SK-N-MC (cell line): Measurements from ENCODE around the gene GPC2.

Experiments used
- DNase-seq: peaks from one replicate; pipeline ENCODE4 v3.0.0-alpha.2; 2011; ENCODE audit warnings: low read depth, low spot score
- H3K27ac ChIP-seq: fragments of 200-600 bp; sonication (generic); 2 replicates; pipeline ENCODE4 v1.5.1; 2016; ENCODE audit warnings: mixed run types
- H3K36me3 ChIP-seq: fragments of 200-600 bp; sonication (generic); 2 replicates; pipeline ENCODE4 v1.6.1; 2017; ENCODE audit warnings: antibody characterized with exemption, low read length, mixed read lengths; ENCODE audit not compliant: insufficient read depth
- H3K4me3 ChIP-seq: fragments of 200-600 bp; sonication (generic); 2 replicates; pipeline ENCODE4 v1.5.1; 2016
- H3K9ac ChIP-seq: fragments of 200-600 bp; sonication (generic); 2 replicates; pipeline ENCODE4 v1.8.0; 2017; ENCODE audit warnings: mixed run types, mixed read lengths; ENCODE audit not compliant: insufficient read length
- H3K9me3 ChIP-seq: fragments of 200-600 bp; sonication (generic); 2 replicates; pipeline ENCODE4 v1.6.1; 2017; ENCODE audit warnings: low read depth, mild to moderate bottlenecking, antibody characterized with exemption, low read length, moderate library complexity, mixed read lengths
- EZH2 ChIP-seq: fragments of 200-600 bp; sonication (generic); IDR thresholded peaks from one replicate; pipeline ENCODE4 v1.6.1; 2017; ENCODE audit warnings: antibody characterized with exemption
- FOXP2 ChIP-seq: optimal IDR thresholded peaks from 2 replicates; pipeline ENCODE3; 2011; ENCODE audit warnings: mild to moderate bottlenecking, moderate library complexity; ENCODE audit not compliant: insufficient read depth; ENCODE audit errors: extremely low read length, control extremely low read depth
- POLR2AphosphoS5 ChIP-seq: IDR thresholded peaks from 2 replicates; pipeline ENCODE4 v1.6.1; 2012; ENCODE audit warnings: mild to moderate bottlenecking, low read depth, low read length, borderline replicate concordance

The GPC2 gene

DNA sequence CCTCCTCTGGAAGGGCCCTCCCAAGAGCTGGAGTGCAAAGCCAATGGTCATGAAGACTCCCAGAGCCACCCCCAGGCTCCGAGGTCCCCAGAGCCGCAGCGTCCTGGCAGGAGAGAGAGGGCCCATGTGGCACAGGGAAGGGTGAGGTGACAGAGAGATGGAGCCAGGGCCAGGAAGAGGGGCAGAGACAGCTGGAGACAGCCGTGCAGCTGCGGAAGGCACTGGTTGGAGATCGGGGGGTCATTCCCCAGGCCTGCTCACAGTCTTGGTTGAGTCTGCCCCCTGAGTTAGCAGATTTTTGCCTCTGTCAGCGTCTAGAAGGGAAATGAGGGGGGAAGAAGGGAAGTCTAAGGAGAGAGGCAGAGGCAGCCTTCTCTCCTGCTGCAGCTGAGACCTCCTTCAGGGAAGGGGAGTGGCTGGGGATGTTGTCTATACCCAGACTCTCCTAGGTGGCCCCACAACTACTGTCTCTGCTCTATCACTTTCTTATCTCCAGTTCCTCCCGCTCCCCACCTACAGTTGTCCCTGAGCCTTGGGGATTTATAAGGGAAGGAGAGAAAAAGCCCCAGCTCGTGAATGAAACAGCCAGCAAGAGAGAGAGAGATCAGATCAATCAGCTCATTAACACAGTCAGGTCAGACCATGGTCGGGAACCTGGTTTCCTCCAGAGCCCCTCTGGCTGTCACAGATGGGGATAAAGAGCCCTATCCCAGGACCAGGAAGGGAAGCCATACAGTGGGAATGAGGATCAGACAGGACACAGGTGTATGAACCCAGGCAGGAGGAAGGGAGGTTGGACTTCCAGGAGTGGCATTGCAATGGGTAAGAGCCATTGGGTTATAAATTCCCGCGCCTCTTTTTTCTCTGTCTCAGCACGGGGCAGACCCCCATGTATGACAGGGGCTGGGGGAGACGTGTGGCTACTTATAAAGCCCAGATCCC, 9.9 kb downstream of the GPC2 start:
- H3K4me3 ChIP-seq = peak overlapping the region; percentile 65
- peak overlapping the region; percentile 34 for H3K9ac ChIP-seq
- no peak for TF ChIP-seq FOXP2
- peak; percentile 18; the same call in 1 of the 2 replicates for TF ChIP-seq POLR2AphosphoS5
- TF ChIP-seq EZH2 = no peak

DNA sequence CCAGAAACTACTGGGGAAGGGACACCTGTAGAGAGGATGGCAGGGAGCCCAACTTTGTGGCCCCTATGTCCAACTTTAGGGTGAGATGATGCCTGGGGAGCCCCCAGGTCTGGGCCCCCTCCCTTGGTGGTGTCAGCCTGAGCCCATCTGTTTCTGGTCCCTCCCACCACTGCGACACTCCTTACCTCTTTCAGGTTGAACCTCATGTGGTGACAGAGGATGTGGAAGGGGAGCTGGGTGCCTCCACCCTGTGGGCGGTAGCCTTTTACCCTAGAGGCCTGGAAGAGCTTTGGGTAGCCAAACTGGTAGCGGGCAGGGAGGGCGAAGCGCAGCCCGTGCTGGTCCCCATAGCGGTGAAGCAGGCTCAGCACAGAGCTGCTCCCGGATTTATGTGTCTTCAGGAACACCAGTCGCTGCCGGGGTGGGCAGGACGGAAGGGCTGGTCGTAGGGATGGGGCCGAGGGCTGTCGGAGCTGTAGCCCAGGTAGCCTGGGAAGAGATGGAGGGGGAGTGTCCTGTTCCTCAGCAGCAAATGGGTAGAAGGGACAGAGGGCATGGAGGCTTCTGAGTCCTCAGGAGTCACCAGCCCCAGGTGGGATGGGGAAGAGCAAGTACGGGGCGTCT, 10.8 kb downstream of the GPC2 start:
- peak overlapping the region; percentile 32 for H3K9ac ChIP-seq
- TF ChIP-seq FOXP2 (no peak), POLR2AphosphoS5 (no peak), EZH2 (no peak)
- no peak overlapping the region for H3K27ac ChIP-seq
- DNase-seq = no peak
- H3K4me3 ChIP-seq = no peak overlapping the region
- no peaks in the 10 kb centered on the region for H3K36me3 ChIP-seq
- no peaks in the 10 kb centered on the region for H3K9me3 ChIP-seq

More for the DNA sequence above, 9.9 kb downstream of the GPC2 start:
- no peaks in the 10 kb centered on the region for H3K36me3 ChIP-seq
- no peaks in the 10 kb centered on the region for H3K9me3 ChIP-seq
- no peak for DNase-seq
- H3K27ac ChIP-seq = no peak overlapping the region; the same call in 1 of the 2 replicates

DNA sequence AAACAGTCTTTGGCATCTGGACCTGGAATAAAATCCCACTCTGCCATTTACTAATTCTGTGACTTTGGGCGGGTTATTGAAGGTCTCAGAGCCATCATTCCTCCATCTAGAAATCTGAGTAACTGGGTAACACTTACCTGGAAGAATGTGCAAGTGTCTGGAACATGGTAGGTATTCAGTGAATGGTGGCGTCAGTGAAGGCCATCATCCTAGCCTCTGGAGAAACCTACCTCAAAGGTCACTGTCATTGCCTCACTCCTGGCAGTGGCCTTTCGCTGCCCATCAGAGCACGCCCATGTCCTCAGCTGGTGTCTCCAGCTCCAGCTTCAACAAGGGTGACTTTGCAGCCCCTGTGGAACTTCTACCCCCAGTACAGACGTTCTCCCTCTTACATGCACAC, 13.3 kb downstream of the GPC2 start:
- Histone ChIP-seq H3K27ac (no peak overlapping the region), H3K36me3 (no peaks in the 10 kb centered on the region), H3K4me3 (no peak overlapping the region), H3K9ac (no peak overlapping the region), H3K9me3 (no peaks in the 10 kb centered on the region)
- no peak for TF ChIP-seq FOXP2
- no peak for TF ChIP-seq EZH2
- no peak for TF ChIP-seq POLR2AphosphoS5
- no peak for DNase-seq

DNA sequence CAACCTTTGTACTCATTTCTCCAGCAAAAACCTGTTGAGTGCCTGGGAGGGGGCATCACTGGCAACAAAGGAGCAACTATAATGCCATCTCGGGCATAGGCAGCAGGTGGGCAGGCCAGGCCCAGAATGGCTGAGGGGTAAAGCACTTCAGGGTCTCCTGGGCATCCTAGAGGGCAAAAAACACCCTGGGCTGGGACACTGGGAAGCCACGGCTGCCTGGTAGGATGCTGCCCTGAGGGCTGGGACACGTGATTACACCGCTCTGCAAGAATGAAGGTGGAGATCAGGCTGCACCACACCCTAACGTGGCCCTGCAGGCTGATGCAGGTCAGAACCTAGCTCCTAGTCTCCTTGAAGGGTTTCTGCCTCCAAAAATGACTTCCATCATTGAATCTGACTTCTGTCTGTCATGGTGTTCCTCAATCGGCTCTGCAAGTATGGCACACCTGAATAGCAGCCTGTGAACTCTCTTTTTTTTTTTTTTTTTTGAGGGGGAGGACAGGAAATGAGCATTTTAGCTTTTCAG, 14.1 kb downstream of the GPC2 start:
- H3K9ac ChIP-seq = no peak overlapping the region
- no peak for DNase-seq
- no peak overlapping the region for H3K27ac ChIP-seq

DNA sequence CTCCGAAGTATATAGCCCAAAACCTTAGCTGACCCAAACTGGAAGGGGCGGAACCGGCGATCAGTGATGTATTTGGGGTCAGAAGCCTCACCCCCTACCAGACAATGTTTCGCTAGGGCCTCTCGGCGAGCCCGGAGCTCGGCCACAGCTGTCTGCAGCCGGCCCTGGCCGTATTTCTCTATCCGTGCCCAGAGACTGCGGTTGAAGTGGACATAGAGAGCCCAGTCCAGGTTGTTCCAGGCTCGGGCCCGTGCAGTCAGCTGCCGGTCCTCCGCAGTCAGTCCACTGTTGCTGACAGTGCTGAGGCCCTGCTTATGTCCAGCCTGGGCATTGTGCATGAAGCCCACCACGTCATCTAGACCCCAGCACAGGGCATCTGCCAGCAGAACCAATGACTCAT, 17.1 kb downstream of the GPC2 start:
- TF ChIP-seq EZH2 (no peak), FOXP2 (no peak), POLR2AphosphoS5 (no peak)
- Histone ChIP-seq H3K27ac (no peak overlapping the region), H3K9me3 (no peaks in the 10 kb centered on the region), H3K9ac (no peak overlapping the region), H3K4me3 (no peak overlapping the region), H3K36me3 (peaks cover 14% of the 10 kb centered on the region; the same call in 1 of the 2 replicates)
- no peak for DNase-seq

More for the DNA sequence above, 14.1 kb downstream of the GPC2 start:
- TF ChIP-seq POLR2AphosphoS5 (no peak), EZH2 (no peak), FOXP2 (no peak)
- Histone ChIP-seq H3K9me3 (no peaks in the 10 kb centered on the region), H3K4me3 (no peak overlapping the region), H3K36me3 (no peaks in the 10 kb centered on the region)

DNA sequence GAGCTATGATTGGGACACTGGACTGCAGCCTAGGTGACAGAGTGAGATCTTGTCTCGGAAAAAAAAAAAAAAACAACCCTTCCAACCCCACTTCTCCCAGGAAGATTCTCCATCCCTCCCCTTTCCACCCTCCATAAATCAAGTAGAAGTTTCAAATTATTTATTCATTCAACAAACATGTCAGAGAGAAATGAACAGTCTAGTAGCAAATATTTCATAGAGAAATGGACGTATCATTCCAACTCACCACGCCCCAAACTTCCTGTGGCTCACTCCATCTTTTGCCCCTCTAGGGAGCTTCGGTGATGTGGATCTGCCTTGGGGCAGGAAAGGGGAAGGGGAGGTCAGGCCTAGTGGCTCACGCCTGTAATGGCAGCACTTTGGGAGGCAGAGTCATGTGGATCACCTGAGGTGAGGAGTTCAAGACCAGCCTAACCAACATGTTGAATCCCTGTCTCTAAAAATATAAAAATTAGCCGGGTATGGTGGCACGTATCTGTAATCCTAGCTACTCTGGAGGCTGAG, 18.0 kb downstream of the GPC2 start:
- TF ChIP-seq POLR2AphosphoS5 = no peak
- TF ChIP-seq FOXP2 = no peak
- TF ChIP-seq EZH2 = no peak
- H3K4me3 ChIP-seq = peak overlapping the region; percentile 88
- H3K9me3 ChIP-seq = no peaks in the 10 kb centered on the region
- H3K9ac ChIP-seq = peak overlapping the region; percentile 88
- H3K36me3 ChIP-seq = peaks cover 20% of the 10 kb centered on the region; the same call in 1 of the 2 replicates
- peak overlapping the region; percentile 66; the same call in 1 of the 2 replicates for H3K27ac ChIP-seq
- DNase-seq = no peak

DNA sequence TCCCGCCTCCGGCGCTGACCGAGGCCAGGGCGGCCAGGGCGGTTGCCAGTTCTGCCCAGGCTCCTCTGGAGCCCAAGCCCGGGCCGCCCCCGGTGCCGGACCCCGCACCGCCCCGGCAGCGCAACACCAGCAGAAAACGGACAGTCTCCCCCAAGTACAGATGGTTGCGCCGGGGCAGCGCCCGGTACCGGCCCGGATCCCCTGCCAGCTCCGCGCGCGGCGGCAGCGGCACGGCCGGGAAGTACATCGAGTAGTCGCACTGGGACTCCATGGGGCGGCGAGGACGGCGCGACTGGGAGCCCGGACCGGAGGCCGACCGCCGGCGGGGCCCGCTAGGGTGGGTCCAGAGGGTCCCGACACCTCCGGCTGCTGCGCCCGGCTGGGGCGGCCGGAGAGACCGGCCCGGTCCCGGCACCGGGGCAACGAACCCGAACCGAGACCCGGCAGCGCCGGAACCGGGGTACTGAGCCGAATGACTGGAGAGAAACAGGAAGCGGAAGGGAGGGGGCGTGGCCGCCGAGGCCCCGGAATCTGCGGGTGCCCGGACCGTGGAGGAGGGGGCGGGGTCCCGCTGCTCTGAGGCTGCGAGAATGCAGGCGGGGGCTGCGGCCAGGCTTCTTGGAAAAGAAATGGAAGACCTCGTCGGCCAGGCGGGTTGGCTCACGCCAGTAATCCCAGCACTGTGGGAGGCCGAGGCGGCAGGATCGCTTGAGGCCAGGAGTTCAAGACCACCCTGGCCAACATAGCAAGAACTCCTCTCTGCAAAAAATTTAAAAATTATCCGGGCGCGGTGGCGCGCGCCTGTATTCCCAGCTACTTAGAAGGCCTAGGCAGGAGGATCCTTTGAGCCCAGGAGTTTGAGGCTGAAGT, 18.7 kb downstream of the GPC2 start, which contains the start of gene TRAPPC14:
Gene TRAPPC14, minus strand, starts transcription at position 495 of the 870 bp plus-strand sequence. Its CDS starts 224 bp downstream, at position 271.
- Histone ChIP-seq H3K9me3 (no peaks in the 10 kb centered on the region), H3K9ac (peak within 1 kb of the TSS; percentile 88), H3K4me3 (peak within 1 kb of the TSS; percentile 88), H3K36me3 (peaks cover 25% of the 10 kb centered on the region; the same call in 1 of the 2 replicates), H3K27ac (peak within 1 kb of the TSS; percentile 66; the same call in 1 of the 2 replicates)
- TF ChIP-seq FOXP2 (no peak), POLR2AphosphoS5 (peak; percentile 86)
- no peak for DNase-seq
